ENCODE measurements around the gene CTDSPL2. TPM values are rescaled to one million over a fixed set of nuclear protein-coding genes. Genes with fewer than 3 reads are reported as not detected.

The CTDSPL2 gene
- total RNA-seq, 1 donor from 2014 or later: 40.4 TPM

DNA sequence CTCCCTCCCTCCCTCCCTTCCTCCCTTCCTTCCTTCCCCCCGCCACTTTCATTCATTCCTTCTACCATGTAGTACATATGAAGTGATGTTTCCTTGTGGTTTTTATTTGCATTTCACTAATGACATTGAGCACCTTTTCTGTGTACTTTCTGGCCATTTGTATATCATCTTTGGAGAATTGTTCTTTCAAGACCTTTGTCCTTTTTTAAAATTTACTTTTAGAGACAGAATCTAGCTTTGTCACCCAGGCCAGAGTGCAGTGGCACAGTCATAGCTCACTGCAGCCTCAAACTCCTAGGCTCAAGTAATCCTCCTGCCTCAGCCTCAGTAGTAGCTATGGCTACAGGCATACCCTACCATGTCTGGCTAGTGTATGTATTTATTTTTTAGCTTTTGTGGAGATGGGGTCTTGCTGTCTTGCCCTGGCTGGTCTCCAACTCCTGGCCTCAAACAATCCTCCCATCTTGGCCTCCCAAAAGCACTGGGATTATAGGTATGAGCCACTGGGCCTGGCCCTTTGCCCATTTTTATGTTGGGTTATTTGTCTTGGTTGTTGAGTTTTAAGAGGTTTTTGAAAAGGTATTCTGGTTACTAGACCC, 42.0 kb upstream of the CTDSPL2 start:
- FAIRE-seq (no peak), DNase-seq (ENCODE audit: low read depth) (no peak)
- Histone ChIP-seq H3K9ac (ENCODE audit: low read length) (no peak overlapping the region), H3K4me2 (ENCODE audit: low read length) (peak overlapping the region; percentile 18), H3K27ac (ENCODE audit: low read depth, low read length) (peak overlapping the region; percentile 35), H3K79me2 (ENCODE audit: insufficient read depth, low read length) (no peaks in the 10 kb centered on the region), H3K9me3 (ENCODE audit: insufficient read depth, low read depth, low read length) (no peaks in the 10 kb centered on the region), H3K27me3 (ENCODE audit: insufficient read depth, low read length) (no peaks in the 10 kb centered on the region), H2AFZ (ENCODE audit: low read depth, low read length) (no peak overlapping the region), H3K4me1 (ENCODE audit: insufficient read depth, low read length) (peaks cover 4% of the 10 kb centered on the region), H3K36me3 (ENCODE audit: insufficient read depth, low read length) (no peaks in the 10 kb centered on the region), H4K20me1 (ENCODE audit: insufficient read depth, low read length) (no peaks in the 10 kb centered on the region), H3K4me3 (ENCODE audit: insufficient read depth, low read depth, low read length) (no peak overlapping the region)
- Mint-ChIP-seq H3K4me3 (ENCODE audit: unreplicated experiment) (no peak overlapping the region), H3K9me3 (ENCODE audit: unreplicated experiment) (no peaks in the 10 kb centered on the region), H3K27me3 (ENCODE audit: low read depth, unreplicated experiment) (no peaks in the 10 kb centered on the region), H3K4me1 (ENCODE audit: low read depth, unreplicated experiment) (peaks cover 5% of the 10 kb centered on the region), H3K27ac (ENCODE audit: unreplicated experiment) (no peak overlapping the region), H3K36me3 (ENCODE audit: low read depth, unreplicated experiment) (peaks cover 7% of the 10 kb centered on the region)
- TF ChIP-seq EZH2 (IDR thresholded peaks at IDR 0.05; ENCODE audit: insufficient read depth, low read length): no peak
- TF ChIP-seq, protein P1, sequence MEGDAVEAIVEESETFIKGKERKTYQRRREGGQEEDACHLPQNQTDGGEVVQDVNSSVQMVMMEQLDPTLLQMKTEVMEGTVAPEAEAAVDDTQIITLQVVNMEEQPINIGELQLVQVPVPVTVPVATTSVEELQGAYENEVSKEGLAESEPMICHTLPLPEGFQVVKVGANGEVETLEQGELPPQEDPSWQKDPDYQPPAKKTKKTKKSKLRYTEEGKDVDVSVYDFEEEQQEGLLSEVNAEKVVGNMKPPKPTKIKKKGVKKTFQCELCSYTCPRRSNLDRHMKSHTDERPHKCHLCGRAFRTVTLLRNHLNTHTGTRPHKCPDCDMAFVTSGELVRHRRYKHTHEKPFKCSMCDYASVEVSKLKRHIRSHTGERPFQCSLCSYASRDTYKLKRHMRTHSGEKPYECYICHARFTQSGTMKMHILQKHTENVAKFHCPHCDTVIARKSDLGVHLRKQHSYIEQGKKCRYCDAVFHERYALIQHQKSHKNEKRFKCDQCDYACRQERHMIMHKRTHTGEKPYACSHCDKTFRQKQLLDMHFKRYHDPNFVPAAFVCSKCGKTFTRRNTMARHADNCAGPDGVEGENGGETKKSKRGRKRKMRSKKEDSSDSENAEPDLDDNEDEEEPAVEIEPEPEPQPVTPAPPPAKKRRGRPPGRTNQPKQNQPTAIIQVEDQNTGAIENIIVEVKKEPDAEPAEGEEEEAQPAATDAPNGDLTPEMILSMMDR (IDR thresholded peaks at IDR 0.05; ENCODE audit: insufficient read depth, low read depth, low read length): no peak

GRCh38 chr15:44394062-44394461, 33.4 kb upstream of the CTDSPL2 start:
- no peak overlapping the region for H3K4me3 Mint-ChIP-seq (ENCODE audit: unreplicated experiment)
- no peaks in the 10 kb centered on the region for H3K9me3 ChIP-seq (ENCODE audit: insufficient read depth, low read depth, low read length)
- no peaks in the 10 kb centered on the region for H3K4me1 ChIP-seq (ENCODE audit: insufficient read depth, low read length)
- peaks cover 4% of the 10 kb centered on the region for H3K36me3 Mint-ChIP-seq (ENCODE audit: low read depth, unreplicated experiment)
- H3K9ac ChIP-seq (ENCODE audit: low read length): no peak overlapping the region
- H3K36me3 ChIP-seq (ENCODE audit: insufficient read depth, low read length): no peaks in the 10 kb centered on the region
- no peaks in the 10 kb centered on the region for H3K27me3 ChIP-seq (ENCODE audit: insufficient read depth, low read length)
- H3K27ac ChIP-seq (ENCODE audit: low read depth, low read length): no peak overlapping the region
- H3K4me2 ChIP-seq (ENCODE audit: low read length): no peak overlapping the region
- H3K4me3 ChIP-seq (ENCODE audit: insufficient read depth, low read depth, low read length): no peak overlapping the region
- peak; percentile 7 for DNase-seq (ENCODE audit: low read depth)
- FAIRE-seq: no peak
- H4K20me1 ChIP-seq (ENCODE audit: insufficient read depth, low read length): no peaks in the 10 kb centered on the region
- peaks cover 3% of the 10 kb centered on the region for H3K4me1 Mint-ChIP-seq (ENCODE audit: low read depth, unreplicated experiment)
- H3K27me3 Mint-ChIP-seq (ENCODE audit: low read depth, unreplicated experiment): no peaks in the 10 kb centered on the region
- no peak overlapping the region for H3K27ac Mint-ChIP-seq (ENCODE audit: unreplicated experiment)
- H3K79me2 ChIP-seq (ENCODE audit: insufficient read depth, low read length): no peaks in the 10 kb centered on the region
- TF ChIP-seq EZH2 (IDR thresholded peaks at IDR 0.05; ENCODE audit: insufficient read depth, low read length): no peak
- TF ChIP-seq, protein P1 (IDR thresholded peaks at IDR 0.05; ENCODE audit: insufficient read depth, low read depth, low read length): no peak
- H3K9me3 Mint-ChIP-seq (ENCODE audit: unreplicated experiment): no peaks in the 10 kb centered on the region
- no peak overlapping the region for H2AFZ ChIP-seq (ENCODE audit: low read depth, low read length)

- no peak overlapping the region for H3K4me3 Mint-ChIP-seq (ENCODE audit: unreplicated experiment)
- H3K4me3 ChIP-seq (ENCODE audit: insufficient read depth, low read depth, low read length): no peak overlapping the region
- no peak overlapping the region for H3K9ac ChIP-seq (ENCODE audit: low read length)
- no peak overlapping the region for H3K4me2 ChIP-seq (ENCODE audit: low read length)
- H3K79me2 ChIP-seq (ENCODE audit: insufficient read depth, low read length): no peaks in the 10 kb centered on the region
- H3K27me3 ChIP-seq (ENCODE audit: insufficient read depth, low read length): no peaks in the 10 kb centered on the region
- FAIRE-seq (no peak), DNase-seq (ENCODE audit: low read depth) (no peak)
- H3K27ac Mint-ChIP-seq (ENCODE audit: unreplicated experiment): no peak overlapping the region
- no peaks in the 10 kb centered on the region for H3K27me3 Mint-ChIP-seq (ENCODE audit: low read depth, unreplicated experiment)
- H4K20me1 ChIP-seq (ENCODE audit: insufficient read depth, low read length): no peaks in the 10 kb centered on the region
- no peaks in the 10 kb centered on the region for H3K4me1 ChIP-seq (ENCODE audit: insufficient read depth, low read length)
- H3K36me3 ChIP-seq (ENCODE audit: insufficient read depth, low read length): no peaks in the 10 kb centered on the region
- no peak overlapping the region for H2AFZ ChIP-seq (ENCODE audit: low read depth, low read length)
- TF ChIP-seq, protein P1 (IDR thresholded peaks at IDR 0.05; ENCODE audit: insufficient read depth, low read depth, low read length): no peak
- TF ChIP-seq EZH2 (IDR thresholded peaks at IDR 0.05; ENCODE audit: insufficient read depth, low read length): no peak
- peaks cover 3% of the 10 kb centered on the region for H3K4me1 Mint-ChIP-seq (ENCODE audit: low read depth, unreplicated experiment)
- peaks cover 4% of the 10 kb centered on the region for H3K36me3 Mint-ChIP-seq (ENCODE audit: low read depth, unreplicated experiment)
- H3K27ac ChIP-seq (ENCODE audit: low read depth, low read length): no peak overlapping the region
- H3K9me3 ChIP-seq (ENCODE audit: insufficient read depth, low read depth, low read length): no peaks in the 10 kb centered on the region
- no peaks in the 10 kb centered on the region for H3K9me3 Mint-ChIP-seq (ENCODE audit: unreplicated experiment)
These were observed 32.9 kb upstream of the CTDSPL2 start for GRCh38 chr15:44394562-44394961.
